Measurements from ENCODE around the gene TMEM243.
A peak's percentile ranks its signal among the peaks of the same experiment; 100 is the strongest.

The TMEM243 gene

GRCh38 chr7:87215046-87215445 lies 4.5 kb downstream of the TMEM243 start:
- no peaks in the 10 kb centered on the region for H3K36me3 ChIP-seq
- H3K4me1 ChIP-seq = no peaks in the 10 kb centered on the region
- no peaks in the 10 kb centered on the region; the same call in 1 of the 2 replicates for H3K9me3 ChIP-seq
- no peak overlapping the region for H3K4me3 ChIP-seq (ENCODE audit: low read depth, low read length)
- no peak for DNase-seq
- no peak for TF ChIP-seq CTCF (IDR thresholded peaks at IDR 0.05; ENCODE audit: low read depth, low read length)
- H3K27me3 ChIP-seq = no peaks in the 10 kb centered on the region

- TF ChIP-seq CTCF (IDR thresholded peaks at IDR 0.05; ENCODE audit: low read depth, low read length) = no peak
- Histone ChIP-seq H3K9me3 (no peaks in the 10 kb centered on the region), H3K36me3 (peaks cover 3% of the 10 kb centered on the region; the same call in 1 of the 2 replicates), H3K27me3 (no peaks in the 10 kb centered on the region), H3K4me1 (no peaks in the 10 kb centered on the region), H3K4me3 (ENCODE audit: low read depth, low read length) (no peak overlapping the region)
- no peak for DNase-seq
Measured at GRCh38 chr7:87213811-87214210, 5.7 kb downstream of the TMEM243 start.

DNA sequence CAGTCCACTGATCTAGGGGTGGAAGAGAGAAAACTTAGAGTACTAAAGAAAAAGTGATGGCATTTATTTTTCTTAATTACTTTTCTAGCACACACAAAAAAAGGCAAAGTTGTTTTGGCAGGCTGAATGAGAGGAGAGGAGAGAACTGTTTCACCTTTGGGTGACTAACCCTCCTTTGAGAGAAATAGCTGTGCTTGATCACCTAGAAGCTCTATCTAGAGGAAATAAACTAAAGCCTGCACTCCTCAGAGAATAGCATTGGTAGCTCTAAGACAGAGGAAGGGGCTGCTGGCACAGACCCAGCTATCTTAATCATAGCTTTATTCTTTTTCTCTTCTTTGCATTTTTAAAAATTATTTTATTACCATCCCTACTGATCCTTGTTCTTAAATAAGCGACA lies 6.3 kb downstream of the TMEM243 start:
- Histone ChIP-seq H3K4me3 (ENCODE audit: low read depth, low read length) (no peak overlapping the region), H3K27me3 (no peaks in the 10 kb centered on the region), H3K36me3 (peaks cover 8% of the 10 kb centered on the region; the same call in 1 of the 2 replicates), H3K4me1 (no peaks in the 10 kb centered on the region), H3K9me3 (no peaks in the 10 kb centered on the region)
- no peak for DNase-seq
- TF ChIP-seq CTCF (IDR thresholded peaks at IDR 0.05; ENCODE audit: low read depth, low read length) = no peak

GRCh38 chr7:87212498-87212897 lies 7.0 kb downstream of the TMEM243 start:
- no peak for DNase-seq
- H3K36me3 ChIP-seq = peaks cover 8% of the 10 kb centered on the region; the same call in 1 of the 2 replicates
- H3K4me1 ChIP-seq = no peaks in the 10 kb centered on the region
- H3K9me3 ChIP-seq = no peaks in the 10 kb centered on the region
- no peaks in the 10 kb centered on the region for H3K27me3 ChIP-seq
- no peak overlapping the region for H3K4me3 ChIP-seq (ENCODE audit: low read depth, low read length)
- TF ChIP-seq CTCF (IDR thresholded peaks at IDR 0.05; ENCODE audit: low read depth, low read length) = no peak

DNA sequence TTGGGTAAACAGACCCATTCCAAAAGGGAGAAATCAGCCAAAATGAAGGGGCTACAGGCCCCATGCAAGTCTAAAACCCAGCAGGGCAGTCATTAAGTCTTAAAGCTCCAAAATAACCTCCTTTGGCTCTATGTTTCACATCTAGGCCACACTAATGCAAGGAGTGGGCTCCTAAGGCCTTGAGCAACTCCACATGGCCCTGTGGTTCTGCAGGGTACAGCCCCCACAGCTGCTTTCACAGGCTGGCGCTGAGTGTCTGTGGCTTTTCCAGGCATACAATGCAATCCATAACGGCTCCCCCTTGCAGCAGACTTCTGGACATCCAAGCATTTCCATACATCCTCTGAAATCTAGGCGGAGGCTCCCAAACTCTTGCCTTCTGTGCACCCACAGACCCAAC lies 9.0 kb downstream of the TMEM243 start:
- peaks cover 12% of the 10 kb centered on the region for H3K36me3 ChIP-seq
- no peak overlapping the region for H3K4me3 ChIP-seq (ENCODE audit: low read depth, low read length)
- H3K9me3 ChIP-seq = peaks cover 7% of the 10 kb centered on the region; the same call in 1 of the 2 replicates
- peak; percentile 10 for DNase-seq
- no peaks in the 10 kb centered on the region for H3K27me3 ChIP-seq
- H3K4me1 ChIP-seq = no peaks in the 10 kb centered on the region
- no peak for TF ChIP-seq CTCF (IDR thresholded peaks at IDR 0.05; ENCODE audit: low read depth, low read length)

GRCh38 chr7:87209295-87209924 lies 10.1 kb downstream of the TMEM243 start:
- peaks cover 8% of the 10 kb centered on the region; the same call in 1 of the 2 replicates for H3K9me3 ChIP-seq
- H3K4me3 ChIP-seq (ENCODE audit: low read depth, low read length) = no peak overlapping the region
- TF ChIP-seq CTCF (IDR thresholded peaks at IDR 0.05; ENCODE audit: low read depth, low read length) = no peak
- H3K36me3 ChIP-seq = peaks cover 18% of the 10 kb centered on the region
- H3K27me3 ChIP-seq = no peaks in the 10 kb centered on the region
- no peaks in the 10 kb centered on the region for H3K4me1 ChIP-seq
- no peak for DNase-seq

Data from BE2C (cell line).